GM19238 (cell line): ENCODE results near the gene PXK.
A peak's percentile ranks its signal among the peaks of the same experiment; 100 is the strongest.

Experiments used
- DNase-seq: peaks from one replicate; pipeline ENCODE4 v3.0.0; 2011; ENCODE audit warnings: low spot score; ENCODE audit not compliant: insufficient read length

PXK gene

GRCh38 chr3:58347984-58348383 is 15.3 kb downstream of the PXK start:
- DNase-seq, result no peak

GRCh38 chr3:58349792-58350626 is 17.3 kb downstream of the PXK start:
- peak; percentile 30 for DNase-seq

DNA sequence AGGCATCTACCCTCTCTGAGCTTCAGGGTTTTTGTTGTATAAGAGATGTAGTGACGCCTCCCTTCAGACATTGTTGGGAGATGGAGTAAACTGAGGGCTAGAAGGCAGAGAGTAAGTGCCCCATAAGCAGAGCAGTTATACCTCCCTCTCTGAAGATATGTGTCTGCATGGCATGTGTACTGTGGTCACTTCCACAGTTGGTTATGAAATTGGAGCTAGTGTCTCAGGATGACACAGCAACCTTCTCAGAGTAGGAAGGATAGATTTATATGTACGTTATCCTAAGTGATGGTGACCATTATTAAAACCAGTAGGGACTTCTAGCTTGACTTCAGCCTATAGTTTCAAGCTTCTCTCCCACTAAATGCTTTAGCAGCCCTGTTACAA is 17.9 kb downstream of the PXK start:
- DNase-seq, result no peak

DNA sequence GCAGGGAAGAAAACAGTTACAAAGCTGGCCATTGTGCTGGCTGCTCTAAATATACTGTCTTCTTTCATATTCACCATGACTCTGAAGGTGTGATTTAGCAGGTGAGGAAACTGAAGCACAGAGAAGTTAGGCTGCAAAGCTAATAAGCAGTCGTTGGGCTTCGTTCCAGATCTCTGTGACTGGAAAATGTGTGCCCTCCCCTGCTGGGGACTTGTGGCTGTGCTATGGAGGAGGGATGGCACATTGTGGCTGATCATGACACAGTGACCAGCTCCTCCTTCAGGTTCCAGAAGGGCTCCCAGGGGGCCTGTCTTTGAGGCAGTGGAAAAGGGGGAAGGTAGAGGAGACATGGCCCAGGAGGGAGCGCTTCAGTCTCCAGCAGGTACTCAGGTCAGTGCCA is 19.2 kb downstream of the PXK start:
- DNase-seq, result no peak

DNA sequence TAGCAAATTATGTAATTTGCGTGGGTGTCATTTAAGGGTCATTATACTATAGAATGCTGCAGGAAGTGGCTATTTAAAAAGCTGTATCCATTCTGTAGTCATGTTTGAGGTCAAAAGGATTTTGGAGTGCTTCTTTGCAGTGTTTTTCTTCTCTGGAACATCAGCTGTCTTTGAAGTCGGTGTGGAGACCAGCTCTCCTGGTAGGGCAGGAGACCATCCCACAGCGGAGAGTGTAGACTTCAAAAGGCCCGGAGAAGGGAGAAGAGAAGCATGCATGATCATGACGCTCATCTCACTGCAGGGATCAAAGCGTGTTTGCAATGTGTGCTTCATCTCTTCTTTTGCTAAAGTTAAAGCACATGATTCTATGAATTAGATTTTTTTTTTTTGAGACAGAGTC is 19.9 kb downstream of the PXK start:
- no peak for DNase-seq

- no peak for DNase-seq
Measured at GRCh38 chr3:58353722-58354553, 21.2 kb downstream of the PXK start.

- peak; percentile 24 for DNase-seq
Measured at GRCh38 chr3:58355179-58355578, 22.5 kb downstream of the PXK start.

- no peak for DNase-seq
Measured at GRCh38 chr3:58356054-58356453, 23.4 kb downstream of the PXK start.

DNA sequence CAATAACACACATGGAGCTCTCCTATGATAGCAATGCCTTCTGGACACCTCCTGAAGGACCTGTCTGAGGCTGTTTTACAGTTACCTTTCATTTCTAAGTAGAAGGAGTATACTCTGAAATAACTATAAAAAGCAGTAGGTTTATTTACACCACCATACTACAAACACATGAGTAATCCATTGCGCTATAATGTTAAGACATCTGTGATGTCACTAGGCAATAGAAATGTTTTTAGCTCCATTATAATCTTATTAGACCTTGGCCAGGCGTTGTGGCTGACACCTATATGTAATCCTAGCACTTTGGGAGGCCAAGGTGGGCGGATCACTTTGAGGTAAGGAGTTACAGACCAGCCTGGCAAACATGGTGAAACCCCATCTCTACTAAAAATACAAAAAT is 24.7 kb downstream of the PXK start:
- DNase-seq, result no peak

DNA sequence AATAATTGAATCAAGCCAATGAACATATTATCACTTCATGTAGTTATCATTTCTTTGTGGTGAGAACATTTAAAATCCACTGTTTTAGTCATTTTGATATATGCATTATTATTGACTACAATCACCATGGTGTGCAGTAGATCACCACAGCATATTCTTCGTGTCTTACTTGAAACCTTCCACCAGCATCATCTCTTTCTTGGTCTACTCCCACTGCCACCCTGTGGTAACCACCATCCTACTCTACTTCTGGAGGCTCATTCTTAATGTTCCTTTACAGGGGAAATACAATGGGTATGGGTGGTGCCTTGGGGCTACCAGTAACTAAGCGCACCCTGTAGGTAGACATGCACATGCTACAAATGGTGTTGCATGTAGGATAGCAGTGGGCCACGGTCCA is 25.4 kb downstream of the PXK start:
- no peak for DNase-seq

DNA sequence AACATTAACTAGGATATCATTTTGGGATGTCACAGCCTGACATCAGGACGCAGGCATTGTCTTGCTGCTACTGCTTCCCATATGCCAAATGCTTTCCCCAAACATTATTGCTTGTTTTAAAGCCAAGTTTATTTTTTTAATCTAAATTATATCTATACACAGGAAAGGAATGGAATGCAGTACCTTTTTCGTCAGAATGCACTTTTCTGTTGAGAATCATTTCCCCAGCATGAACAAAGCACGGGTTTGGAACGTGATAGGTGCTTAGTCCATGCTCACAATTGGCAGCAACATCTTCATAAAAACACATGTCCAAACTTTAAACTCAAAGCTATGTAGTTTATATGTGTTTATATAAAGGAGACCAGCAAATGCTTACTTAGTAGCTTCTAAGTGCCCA is 26.1 kb downstream of the PXK start:
- DNase-seq, result no peak

- DNase-seq, result no peak
Measured at GRCh38 chr3:58359621-58360020, 26.9 kb downstream of the PXK start.

DNA sequence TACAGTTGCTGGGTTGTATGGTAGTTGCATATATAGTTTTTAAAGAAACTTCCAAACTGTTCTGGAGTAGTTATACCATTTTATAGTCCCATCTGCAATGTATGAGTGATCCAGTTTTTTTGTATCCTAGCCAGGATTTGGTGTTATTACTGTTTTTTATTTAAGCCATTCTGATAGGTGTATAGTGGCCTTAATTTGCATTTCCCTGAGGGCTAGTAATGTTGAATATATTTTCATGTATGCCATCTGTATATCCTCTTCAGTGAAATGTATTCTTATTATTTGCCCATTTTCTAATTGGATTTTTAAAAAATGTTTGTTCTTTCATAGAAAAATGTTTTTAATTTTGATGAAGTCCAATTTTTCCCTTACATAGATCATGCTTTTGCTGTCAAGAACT is 29.2 kb downstream of the PXK start:
- DNase-seq, result no peak

DNA sequence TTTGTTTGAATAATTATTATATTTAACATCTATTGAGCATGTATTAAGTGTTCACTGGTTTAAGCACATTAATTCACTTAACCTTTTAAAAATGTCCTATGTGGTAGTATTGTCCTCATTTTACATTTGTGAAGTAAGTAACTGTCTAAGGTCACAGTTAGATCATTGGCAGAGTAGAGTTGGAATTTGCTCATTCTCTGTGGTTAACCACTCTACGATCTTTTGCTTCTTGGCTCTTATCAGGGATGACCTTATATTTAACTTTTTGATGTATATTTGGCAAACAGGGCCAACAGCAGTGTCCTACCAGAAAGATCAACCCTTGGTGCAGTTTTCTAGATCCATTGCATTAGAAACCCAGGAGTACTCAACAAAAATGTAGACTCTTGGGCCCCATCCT is 34.0 kb downstream of the PXK start:
- DNase-seq, result no peak

GRCh38 chr3:58369038-58369437 is 36.3 kb downstream of the PXK start:
- no peak for DNase-seq

DNA sequence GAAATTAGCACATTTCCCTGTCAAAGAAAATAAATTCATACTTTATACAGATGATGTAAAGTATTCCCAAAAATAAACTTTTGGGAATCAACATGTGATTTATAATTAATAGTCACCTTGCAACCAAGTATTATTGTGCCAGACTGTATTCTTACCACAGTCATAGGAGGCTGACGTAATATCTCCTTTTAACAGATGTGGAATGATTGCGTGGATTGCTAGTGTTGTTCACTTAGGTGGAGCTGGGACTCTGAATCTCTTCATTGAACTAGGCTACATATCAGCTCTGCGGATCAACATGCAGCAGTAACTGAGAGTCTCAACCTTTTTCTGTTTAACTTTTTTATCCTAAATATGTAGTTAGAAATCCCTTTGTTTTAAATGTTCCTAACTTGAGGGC is 37.2 kb downstream of the PXK start:
- DNase-seq, result no peak

DNA sequence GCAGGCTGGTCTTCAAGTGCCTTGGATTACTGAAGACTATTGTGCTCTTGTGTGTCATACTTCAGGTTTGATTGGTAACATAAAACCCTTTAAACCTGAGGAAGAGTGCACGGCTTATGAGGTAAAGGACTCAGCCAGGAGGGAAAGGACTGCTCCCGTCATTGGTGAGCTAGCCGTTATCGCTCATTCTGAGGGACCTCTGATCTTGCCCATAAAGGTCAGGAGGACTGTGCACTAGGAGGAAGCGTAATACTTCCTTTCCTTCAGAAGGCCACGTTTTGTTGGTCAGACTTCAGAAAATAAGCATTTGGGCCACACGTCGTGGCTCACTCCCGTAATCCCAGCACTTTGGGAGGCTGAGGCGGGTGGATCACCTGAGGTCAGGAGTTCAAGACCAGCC is 37.7 kb downstream of the PXK start:
- no peak for DNase-seq

- no peak for DNase-seq
Measured at GRCh38 chr3:58371754-58372153, 39.1 kb downstream of the PXK start.

GRCh38 chr3:58375254-58375653 is 42.6 kb downstream of the PXK start:
- DNase-seq, result no peak

DNA sequence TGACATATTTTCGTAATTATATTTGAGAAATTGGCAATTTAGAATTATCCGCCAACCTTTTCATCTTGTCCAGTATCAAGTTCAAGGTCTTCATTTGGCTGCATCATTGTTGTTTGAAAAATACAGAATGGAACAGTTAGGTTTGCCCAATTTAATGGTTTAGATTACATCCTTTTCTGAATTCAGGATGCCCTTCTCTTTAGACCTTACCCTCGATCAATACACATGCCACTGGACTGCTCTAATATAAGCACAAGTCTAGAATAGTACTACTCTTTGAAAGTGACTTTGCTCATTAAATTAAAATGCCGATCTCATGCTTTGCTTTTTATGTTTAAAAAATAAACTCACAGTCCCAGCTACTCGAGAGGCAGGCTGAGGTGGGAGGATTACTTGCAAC is 44.5 kb downstream of the PXK start:
- DNase-seq, result no peak

GRCh38 chr3:58377750-58378149 is 45.1 kb downstream of the PXK start:
- DNase-seq, result no peak

GRCh38 chr3:58379351-58380073 is 46.8 kb downstream of the PXK start:
- no peak for DNase-seq
